Hepatocyte (in vitro differentiated cells): ENCODE measurements around the gene KLF2. TPM values are rescaled to one million over a fixed set of nuclear protein-coding genes. Genes with fewer than 3 reads are reported as not detected.

Experiments
- DNase-seq: peaks from one replicate; pipeline ENCODE4 v3.0.0-alpha.2; 2016; ENCODE audit warnings: low spot score
- H2AFZ ChIP-seq: fragments of 200-600 bp; sonication (generic); 2 replicates; pipeline ENCODE4 v1.6.0; 2016; ENCODE audit warnings: antibody characterized with exemption, mild to moderate bottlenecking
- H3K27ac ChIP-seq: fragments of 200-600 bp; sonication (generic); 2 replicates; pipeline ENCODE4 v1.5.1; 2016; ENCODE audit warnings: mild to moderate bottlenecking
- H3K27me3 ChIP-seq: fragments of 200-600 bp; sonication (generic); 2 replicates; pipeline ENCODE4 v1.6.1; 2016
- H3K36me3 ChIP-seq: fragments of 200-600 bp; sonication (generic); replicated peaks from 2 replicates; pipeline ENCODE4 v1.5.1; 2016; ENCODE audit warnings: low read depth; ENCODE audit not compliant: insufficient read depth
- H3K4me1 ChIP-seq: fragments of 200-600 bp; sonication (generic); 2 replicates; pipeline ENCODE4 v1.5.1; 2016; ENCODE audit warnings: mild to moderate bottlenecking, moderate library complexity; ENCODE audit not compliant: insufficient read depth
- H3K4me2 ChIP-seq: fragments of 200-600 bp; sonication (generic); 2 replicates; pipeline ENCODE4 v1.6.0; 2016
- H3K4me3 ChIP-seq: fragments of 200-600 bp; sonication (generic); 2 replicates; pipeline ENCODE4 v1.5.1; 2016; ENCODE audit warnings: mild to moderate bottlenecking
- H3K79me2 ChIP-seq: fragments of 200-600 bp; sonication (generic); 2 replicates; pipeline ENCODE4 v1.6.0; 2017; ENCODE audit warnings: mild to moderate bottlenecking
- H3K9me2 ChIP-seq: fragments of 200-600 bp; sonication (generic); replicated peaks from 2 replicates; pipeline ENCODE4 v1.6.0; 2017; ENCODE audit warnings: mild to moderate bottlenecking; ENCODE audit not compliant: insufficient read depth
- H3K9me3 ChIP-seq: fragments of 200-600 bp; sonication (generic); 2 replicates; pipeline ENCODE4 v1.5.1; 2016; ENCODE audit warnings: low read depth, mild to moderate bottlenecking
- H4K20me1 ChIP-seq: fragments of 200-600 bp; sonication (generic); 2 replicates; pipeline ENCODE4 v1.6.0; 2016; ENCODE audit warnings: mild to moderate bottlenecking; ENCODE audit not compliant: insufficient read depth, poor library complexity, severe bottlenecking
- EZH2 ChIP-seq: fragments of 200-600 bp; sonication (generic); IDR thresholded peaks from 2 replicates; pipeline ENCODE4 v1.6.1; 2016; ENCODE audit warnings: antibody characterized with exemption, mild to moderate bottlenecking, borderline replicate concordance
- EZH2phosphoT487 ChIP-seq: fragments of 200-600 bp; sonication (generic); IDR thresholded peaks from one replicate; pipeline ENCODE4 v1.6.1; 2018; ENCODE audit warnings: antibody characterized with exemption, mild to moderate bottlenecking, low read depth, moderate library complexity; ENCODE audit not compliant: unreplicated experiment, severe bottlenecking
- WGBS: methylation state at CpG from one replicate; pipeline ENCODE4 v1.1.6; 2016; ENCODE audit warnings: low lambda C conversion rate; ENCODE audit errors: missing lambda C conversion rate; 5-methylcytosine and 5-hydroxymethylcytosine counted together
- polyA plus RNA-seq: library from polyadenylated mRNA; unstranded; fragments of >200 nt; fragmentation: Nextera tagmentation; extraction: Ambion mirVana; gene quantifications from 2 replicates; pipeline ENCODE4 v1.2.1, GENCODE V29; 2016
- total RNA-seq: library from RNA; depleted of rRNA; stranded (reverse); fragments of >200 nt; gene quantifications from 2 replicates; pipeline ENCODE4 v1.2.3, GENCODE V29; 2014
- TF ChIP-seq, protein P1 (sequence below): fragments of 200-600 bp; sonication (generic); IDR thresholded peaks from 2 replicates; pipeline ENCODE4 v1.5.1; 2016; ENCODE audit warnings: antibody characterized with exemption, mild to moderate bottlenecking; ENCODE audit not compliant: poor library complexity

KLF2 gene
- total and polyA plus RNA-seq, 2 experiments from 2014 or later = 4.5 to 27.7 TPM

- Histone ChIP-seq H3K36me3 (no peaks in the 10 kb centered on the region), H2AFZ (no peak overlapping the region), H3K9me3 (no peaks in the 10 kb centered on the region), H3K79me2 (no peaks in the 10 kb centered on the region), H3K27me3 (no peaks in the 10 kb centered on the region), H3K4me2 (peak overlapping the region; percentile 50), H4K20me1 (no peaks in the 10 kb centered on the region), H3K4me3 (no peak overlapping the region), H3K4me1 (peaks cover 19% of the 10 kb centered on the region), H3K9me2 (no peaks in the 10 kb centered on the region), H3K27ac (peak overlapping the region; percentile 86)
- TF ChIP-seq EZH2 (no peak), EZH2phosphoT487 (no peak)
- TF ChIP-seq, protein P1, sequence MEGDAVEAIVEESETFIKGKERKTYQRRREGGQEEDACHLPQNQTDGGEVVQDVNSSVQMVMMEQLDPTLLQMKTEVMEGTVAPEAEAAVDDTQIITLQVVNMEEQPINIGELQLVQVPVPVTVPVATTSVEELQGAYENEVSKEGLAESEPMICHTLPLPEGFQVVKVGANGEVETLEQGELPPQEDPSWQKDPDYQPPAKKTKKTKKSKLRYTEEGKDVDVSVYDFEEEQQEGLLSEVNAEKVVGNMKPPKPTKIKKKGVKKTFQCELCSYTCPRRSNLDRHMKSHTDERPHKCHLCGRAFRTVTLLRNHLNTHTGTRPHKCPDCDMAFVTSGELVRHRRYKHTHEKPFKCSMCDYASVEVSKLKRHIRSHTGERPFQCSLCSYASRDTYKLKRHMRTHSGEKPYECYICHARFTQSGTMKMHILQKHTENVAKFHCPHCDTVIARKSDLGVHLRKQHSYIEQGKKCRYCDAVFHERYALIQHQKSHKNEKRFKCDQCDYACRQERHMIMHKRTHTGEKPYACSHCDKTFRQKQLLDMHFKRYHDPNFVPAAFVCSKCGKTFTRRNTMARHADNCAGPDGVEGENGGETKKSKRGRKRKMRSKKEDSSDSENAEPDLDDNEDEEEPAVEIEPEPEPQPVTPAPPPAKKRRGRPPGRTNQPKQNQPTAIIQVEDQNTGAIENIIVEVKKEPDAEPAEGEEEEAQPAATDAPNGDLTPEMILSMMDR = no peak
- DNase-seq = peak; percentile 79
- WGBS = 33% methylated on average over 13 of the region's 13 CpGs
These were observed 8.7 kb upstream of the KLF2 start for GRCh38 chr19:16315825-16316505.

DNA sequence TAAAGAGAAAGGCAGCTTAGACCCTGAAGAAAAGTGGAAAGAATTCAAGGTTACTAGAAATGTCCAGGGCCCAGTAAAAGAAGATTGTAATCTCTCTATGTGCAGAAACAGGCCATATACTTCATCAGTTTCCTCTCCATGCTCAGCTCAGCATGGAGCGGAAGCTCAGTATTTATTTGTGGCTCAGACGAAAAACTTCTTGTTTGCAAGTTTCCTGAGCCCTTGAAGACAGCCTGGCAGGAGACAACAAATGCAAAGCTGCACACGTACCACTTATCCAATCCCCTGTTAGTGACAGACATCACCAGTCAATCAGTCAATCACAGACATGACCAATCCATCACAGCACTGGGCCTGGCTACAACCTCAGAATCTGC lies 8.1 kb upstream of the KLF2 start:
- Histone ChIP-seq H3K4me1 (peaks cover 19% of the 10 kb centered on the region), H3K9me3 (no peaks in the 10 kb centered on the region), H3K27ac (peak overlapping the region; percentile 86), H2AFZ (no peak overlapping the region), H3K27me3 (no peaks in the 10 kb centered on the region), H4K20me1 (no peaks in the 10 kb centered on the region), H3K4me2 (peak overlapping the region; percentile 22), H3K9me2 (no peaks in the 10 kb centered on the region), H3K36me3 (no peaks in the 10 kb centered on the region), H3K4me3 (no peak overlapping the region), H3K79me2 (no peaks in the 10 kb centered on the region)
- no peak for DNase-seq
- WGBS = 42% methylated on average over 3 of the region's 3 CpGs
- TF ChIP-seq EZH2 = no peak
- TF ChIP-seq, protein P1 = no peak
- TF ChIP-seq EZH2phosphoT487 = no peak

GRCh38 chr19:16319481-16319880 lies 5.1 kb upstream of the KLF2 start:
- Histone ChIP-seq H4K20me1 (no peaks in the 10 kb centered on the region), H3K27me3 (no peaks in the 10 kb centered on the region), H3K4me2 (no peak overlapping the region), H3K9me2 (no peaks in the 10 kb centered on the region), H3K9me3 (no peaks in the 10 kb centered on the region), H3K36me3 (no peaks in the 10 kb centered on the region), H3K27ac (no peak overlapping the region), H3K4me3 (no peak overlapping the region), H2AFZ (no peak overlapping the region), H3K79me2 (no peaks in the 10 kb centered on the region), H3K4me1 (peaks cover 23% of the 10 kb centered on the region)
- TF ChIP-seq, protein P1 = no peak
- no peak for TF ChIP-seq EZH2
- no peak for TF ChIP-seq EZH2phosphoT487
- WGBS = 66% methylated on average over 7 of the region's 7 CpGs
- DNase-seq = no peak
